GM23248 (cell line): ENCODE results near the gene PLD1.

Experiments used
- EZH2 ChIP-seq: fragments of 200-600 bp; sonication (generic); IDR thresholded peaks from 2 replicates; pipeline ENCODE4 v1.6.1; 2018; ENCODE audit warnings: antibody characterized with exemption, mild to moderate bottlenecking; ENCODE audit not compliant: insufficient read depth, poor library complexity, severe bottlenecking
- EZH2phosphoT487 ChIP-seq: fragments of 200-600 bp; sonication (generic); IDR thresholded peaks from 2 replicates; pipeline ENCODE4 v1.6.1; 2018; ENCODE audit warnings: antibody characterized with exemption, moderate library complexity, mild to moderate bottlenecking, low read depth; ENCODE audit not compliant: insufficient read depth

- TF ChIP-seq EZH2: no peak
- no peak for TF ChIP-seq EZH2phosphoT487
These were observed 80.6 kb downstream of the PLD1 start for GRCh38 chr3:171729452-171730334.
